HepG2 (cell line): ENCODE measurements around the gene NTM.

Experiments
- ETS1 ChIP-seq: sonication (generic); formaldehyde crosslinking; IDR thresholded peaks from 2 replicates; pipeline ENCODE4 v1.4.0; 2020; ENCODE audit warnings: missing genetic modification reagents
- GABPA ChIP-seq, 2 experiments: IDR thresholded peaks; 2 replicates each; pipeline ENCODE4 v1.6.1; 2011 to 2016; ENCODE audit warnings: low read depth in 2 of 2, low read length in 1 of 2, missing biosample characterization in 1 of 2, missing genetic modification characterization in 1 of 2
- JUN ChIP-seq: sonication (generic); formaldehyde crosslinking; IDR thresholded peaks from 2 replicates; pipeline ENCODE4 v1.4.0; 2020; ENCODE audit warnings: mild to moderate bottlenecking, missing genetic modification reagents
- PATZ1 ChIP-seq: sonication (generic); formaldehyde crosslinking; IDR thresholded peaks from 2 replicates; pipeline ENCODE4 v1.4.0; 2020; ENCODE audit warnings: missing genetic modification reagents
- SMAD1 ChIP-seq: sonication (generic); formaldehyde crosslinking; IDR thresholded peaks from 2 replicates; pipeline ENCODE4 v1.4.0; 2020; ENCODE audit warnings: missing genetic modification reagents, low read depth, mild to moderate bottlenecking, borderline replicate concordance
- SPEN ChIP-seq: sonication (generic); formaldehyde crosslinking; IDR thresholded peaks from 2 replicates; pipeline ENCODE4 v1.5.1; 2020; ENCODE audit warnings: low read depth, mild to moderate bottlenecking, missing genetic modification reagents
- TCF7 ChIP-seq: sonication (generic); IDR thresholded peaks from 2 replicates; pipeline ENCODE4 v1.6.1; 2016; ENCODE audit warnings: antibody characterized with exemption, low read depth
- TCF7L2 ChIP-seq: IDR thresholded peaks from 2 replicates; pipeline ENCODE4 v1.6.1; 2011; ENCODE audit warnings: mild to moderate bottlenecking, low read depth, low read length, moderate library complexity
- ZNF24 ChIP-seq: fragments of 450-650 bp; IDR thresholded peaks from 2 replicates; pipeline ENCODE4 v1.6.1; 2017; ENCODE audit warnings: antibody characterized with exemption, mild to moderate bottlenecking
- TF ChIP-seq, protein P1 (sequence below): sonication (generic); formaldehyde crosslinking; IDR thresholded peaks from 2 replicates; pipeline ENCODE4 v1.4.0; 2020; ENCODE audit warnings: missing genetic modification reagents
- TF ChIP-seq, protein P2 (sequence below): sonication (generic); formaldehyde crosslinking; IDR thresholded peaks from 2 replicates; pipeline ENCODE4 v1.5.1; 2020; ENCODE audit warnings: missing genetic modification reagents, mild to moderate bottlenecking, borderline replicate concordance
- TF ChIP-seq, protein P3 (sequence below): IDR thresholded peaks from 2 replicates; pipeline ENCODE4 v1.6.1; 2012; ENCODE audit warnings: inconsistent platforms

DNA sequence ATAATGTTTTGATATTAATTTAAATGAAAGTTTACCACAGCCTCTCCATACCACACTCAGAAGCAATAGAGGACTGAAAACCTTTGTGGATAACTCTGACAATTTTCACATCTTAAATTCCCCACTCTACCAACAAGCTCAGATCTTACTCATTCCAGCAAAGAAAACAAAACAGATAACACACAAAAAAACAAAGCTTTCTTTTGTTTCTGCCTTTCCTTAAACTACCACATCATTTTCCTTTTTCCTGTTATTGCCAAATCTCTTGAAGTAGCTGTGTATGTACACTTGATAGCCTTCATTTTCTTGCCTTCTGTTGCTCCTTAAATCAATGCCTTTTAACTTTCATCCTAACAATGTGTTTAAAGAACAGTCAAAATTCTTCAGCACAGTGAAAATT lies 484.9 kb downstream of the NTM start:
- TF ChIP-seq, protein P1, sequence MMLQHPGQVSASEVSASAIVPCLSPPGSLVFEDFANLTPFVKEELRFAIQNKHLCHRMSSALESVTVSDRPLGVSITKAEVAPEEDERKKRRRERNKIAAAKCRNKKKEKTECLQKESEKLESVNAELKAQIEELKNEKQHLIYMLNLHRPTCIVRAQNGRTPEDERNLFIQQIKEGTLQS (CRISPR knock-in tag), result no peak
- TF ChIP-seq TCF7L2 (no peak), SPEN (CRISPR knock-in tag) (no peak), ZNF24 (no peak), JUN (no peak), ETS1 (CRISPR knock-in tag) (no peak), GABPA (IDR thresholded peaks at IDR 0.05; ENCODE audit: low read depth, low read length) (no peak), GABPA (CRISPR knock-in tag; IDR thresholded peaks at IDR 0.05; ENCODE audit: low read depth) (no peak), PATZ1 (CRISPR knock-in tag) (no peak), SMAD1 (CRISPR knock-in tag) (no peak), TCF7 (no peak)
- TF ChIP-seq, protein P2, sequence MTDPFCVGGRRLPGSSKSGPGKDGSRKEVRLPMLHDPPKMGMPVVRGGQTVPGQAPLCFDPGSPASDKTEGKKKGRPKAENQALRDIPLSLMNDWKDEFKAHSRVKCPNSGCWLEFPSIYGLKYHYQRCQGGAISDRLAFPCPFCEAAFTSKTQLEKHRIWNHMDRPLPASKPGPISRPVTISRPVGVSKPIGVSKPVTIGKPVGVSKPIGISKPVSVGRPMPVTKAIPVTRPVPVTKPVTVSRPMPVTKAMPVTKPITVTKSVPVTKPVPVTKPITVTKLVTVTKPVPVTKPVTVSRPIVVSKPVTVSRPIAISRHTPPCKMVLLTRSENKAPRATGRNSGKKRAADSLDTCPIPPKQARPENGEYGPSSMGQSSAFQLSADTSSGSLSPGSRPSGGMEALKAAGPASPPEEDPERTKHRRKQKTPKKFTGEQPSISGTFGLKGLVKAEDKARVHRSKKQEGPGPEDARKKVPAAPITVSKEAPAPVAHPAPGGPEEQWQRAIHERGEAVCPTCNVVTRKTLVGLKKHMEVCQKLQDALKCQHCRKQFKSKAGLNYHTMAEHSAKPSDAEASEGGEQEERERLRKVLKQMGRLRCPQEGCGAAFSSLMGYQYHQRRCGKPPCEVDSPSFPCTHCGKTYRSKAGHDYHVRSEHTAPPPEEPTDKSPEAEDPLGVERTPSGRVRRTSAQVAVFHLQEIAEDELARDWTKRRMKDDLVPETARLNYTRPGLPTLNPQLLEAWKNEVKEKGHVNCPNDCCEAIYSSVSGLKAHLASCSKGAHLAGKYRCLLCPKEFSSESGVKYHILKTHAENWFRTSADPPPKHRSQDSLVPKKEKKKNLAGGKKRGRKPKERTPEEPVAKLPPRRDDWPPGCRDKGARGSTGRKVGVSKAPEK (CRISPR knock-in tag), result no peak
- TF ChIP-seq, protein P3, sequence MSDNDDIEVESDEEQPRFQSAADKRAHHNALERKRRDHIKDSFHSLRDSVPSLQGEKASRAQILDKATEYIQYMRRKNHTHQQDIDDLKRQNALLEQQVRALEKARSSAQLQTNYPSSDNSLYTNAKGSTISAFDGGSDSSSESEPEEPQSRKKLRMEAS, result no peak
